ENCODE data around the gene WDR19. TPM values are rescaled to one million over a fixed set of nuclear protein-coding genes. Genes with fewer than 3 reads are reported as not detected.
"Not testable (repeated sequence)": the region's sequence is repeated elsewhere in the genome, so short reads cannot be mapped to it uniquely, and the experiment has no call there.

Gene WDR19
- total RNA-seq, 1 donor from 2014 or later: 54.9 TPM

DNA sequence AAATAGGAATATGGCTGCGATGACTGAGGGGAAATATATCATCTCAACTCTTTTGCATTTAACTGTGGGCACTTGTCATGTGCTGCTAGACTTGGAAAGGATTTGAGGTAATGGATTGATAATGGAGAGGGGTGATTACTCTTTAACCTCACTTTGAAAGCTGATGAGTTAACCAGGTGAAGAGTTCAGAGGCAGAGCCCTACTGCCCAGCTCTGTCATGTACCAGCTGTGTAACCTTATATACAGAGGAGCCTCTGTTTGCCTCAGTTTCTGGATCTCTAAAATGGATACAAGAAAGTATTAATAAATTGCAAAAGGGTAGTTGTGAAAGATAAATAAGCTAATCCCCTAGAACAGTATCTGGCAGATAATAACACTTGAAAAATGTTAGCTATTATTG, 51.5 kb downstream of the WDR19 start:
- DNase-seq: no peak

- no peak for DNase-seq
These were observed 52.7 kb downstream of the WDR19 start for GRCh38 chr4:39235021-39235420.

DNA sequence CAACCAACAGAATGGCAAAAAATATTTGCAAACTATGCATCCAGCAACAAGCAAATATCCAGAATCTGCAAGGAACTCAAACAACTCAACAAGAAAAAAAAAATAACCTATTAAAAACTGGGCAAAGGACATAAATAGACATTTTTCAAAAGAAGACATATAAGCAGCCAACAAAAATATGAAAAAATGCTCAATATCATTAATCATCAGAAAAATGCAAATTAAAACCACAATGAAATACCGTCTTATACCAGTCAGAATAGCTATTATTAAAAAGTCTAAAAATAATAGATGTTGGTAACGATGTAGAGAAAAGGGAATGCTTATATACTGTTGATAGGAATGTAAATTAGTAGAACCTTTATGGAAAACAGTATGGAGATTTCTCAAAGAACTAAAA, 53.4 kb downstream of the WDR19 start:
- no peak for DNase-seq

DNA sequence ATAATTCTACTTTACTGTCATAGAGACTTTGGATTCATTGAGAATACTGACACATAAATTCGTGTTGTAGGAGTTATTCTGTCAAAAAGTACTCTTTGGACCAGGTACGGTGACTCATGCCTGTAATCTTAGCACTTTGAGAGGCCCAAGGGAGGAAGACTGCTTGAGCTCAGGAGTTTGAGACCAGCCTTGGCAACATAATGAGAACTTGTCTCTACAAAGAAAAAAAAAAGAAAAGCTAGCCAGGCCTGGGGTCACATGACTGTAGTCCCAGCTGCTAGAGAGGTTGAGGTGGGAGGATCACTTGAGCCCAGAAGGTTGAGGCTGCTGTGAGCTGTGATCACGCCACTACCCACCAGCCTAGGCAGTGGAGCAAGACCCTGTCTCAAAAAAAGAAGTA, 54.9 kb downstream of the WDR19 start:
- no peak for DNase-seq

DNA sequence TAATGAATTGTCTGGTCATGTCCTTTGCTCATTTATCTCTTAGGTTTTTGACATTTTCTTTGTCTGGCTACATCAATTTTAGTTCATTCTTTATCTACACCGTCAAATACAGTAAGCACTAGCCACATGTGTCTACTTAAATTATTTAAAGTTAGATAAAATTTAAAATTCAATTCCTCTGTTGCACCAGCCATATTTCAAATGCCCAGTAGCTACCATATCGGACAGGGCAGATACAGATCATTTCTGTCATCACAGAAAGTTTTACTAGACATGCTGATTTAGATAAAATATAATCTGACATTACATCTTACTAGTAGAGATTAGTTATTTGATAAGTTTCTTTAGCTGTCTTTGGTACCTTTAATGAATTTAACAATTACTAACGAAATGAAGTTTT, 61.1 kb downstream of the WDR19 start:
- no peak for DNase-seq

- DNase-seq: no peak
These were observed 72.9 kb downstream of the WDR19 start for GRCh38 chr4:39255266-39255665.

DNA sequence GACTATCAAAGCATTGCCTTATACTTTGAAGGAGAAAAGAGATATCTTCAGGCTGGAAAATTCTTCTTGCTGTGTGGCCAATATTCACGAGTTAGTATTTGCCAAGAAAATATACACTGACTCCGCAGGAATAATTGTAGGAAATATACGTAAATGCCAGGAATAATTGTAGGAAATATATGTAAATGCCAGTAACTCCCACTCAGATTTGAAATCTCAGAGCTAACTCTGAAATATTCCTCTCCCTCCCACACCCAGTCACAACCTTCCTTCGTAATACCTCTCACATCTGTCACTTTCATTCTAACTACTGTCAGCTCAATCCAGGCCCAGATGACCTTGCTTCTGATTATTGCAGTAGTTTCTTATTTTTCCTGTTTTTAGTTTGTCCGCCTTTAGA, 73.5 kb downstream of the WDR19 start:
- DNase-seq: no peak

DNA sequence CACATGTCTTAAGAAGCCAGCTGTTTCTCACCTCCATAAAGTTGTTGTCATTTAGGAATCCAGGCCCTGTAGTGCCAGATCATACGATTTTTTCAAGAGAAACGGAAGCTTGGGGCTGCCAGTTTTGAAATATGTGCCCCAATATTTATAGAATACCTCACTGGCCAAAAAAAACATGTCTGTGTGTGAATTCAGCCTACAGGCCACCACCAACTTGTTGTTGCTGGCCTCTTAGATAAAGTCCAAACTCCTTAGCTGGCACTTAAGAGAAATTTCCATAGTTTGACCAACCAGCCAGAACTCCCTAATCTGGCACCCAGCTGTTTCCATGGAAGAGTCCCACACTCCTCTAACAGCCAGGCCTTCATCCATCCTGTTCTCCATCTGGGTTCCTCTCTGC, 74.1 kb downstream of the WDR19 start:
- no peak for DNase-seq

GRCh38 chr4:39259571-39260330, 77.4 kb downstream of the WDR19 start:
- no peak for DNase-seq

GRCh38 chr4:39263895-39264294, 81.6 kb downstream of the WDR19 start:
- DNase-seq: no peak

DNA sequence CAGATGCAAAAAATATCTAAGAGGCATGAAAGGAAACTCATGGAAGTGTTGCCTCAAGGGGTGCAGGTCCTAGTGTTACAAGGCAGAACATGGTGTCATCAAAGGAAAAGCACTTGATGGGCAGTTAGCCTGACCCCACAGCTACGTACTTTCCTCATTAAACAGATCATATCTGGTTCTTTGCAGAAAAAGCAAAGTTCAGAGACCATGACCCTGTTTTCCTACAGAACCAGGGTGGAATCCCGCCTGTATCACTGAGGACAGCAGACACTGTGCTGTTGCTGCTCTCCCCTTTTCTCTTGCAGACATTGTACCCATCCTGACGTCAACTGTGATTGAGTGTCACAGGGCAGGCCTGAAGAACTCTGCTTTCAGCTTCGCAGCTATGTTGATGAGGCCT, 92.2 kb downstream of the WDR19 start:
- no peak for DNase-seq

DNA sequence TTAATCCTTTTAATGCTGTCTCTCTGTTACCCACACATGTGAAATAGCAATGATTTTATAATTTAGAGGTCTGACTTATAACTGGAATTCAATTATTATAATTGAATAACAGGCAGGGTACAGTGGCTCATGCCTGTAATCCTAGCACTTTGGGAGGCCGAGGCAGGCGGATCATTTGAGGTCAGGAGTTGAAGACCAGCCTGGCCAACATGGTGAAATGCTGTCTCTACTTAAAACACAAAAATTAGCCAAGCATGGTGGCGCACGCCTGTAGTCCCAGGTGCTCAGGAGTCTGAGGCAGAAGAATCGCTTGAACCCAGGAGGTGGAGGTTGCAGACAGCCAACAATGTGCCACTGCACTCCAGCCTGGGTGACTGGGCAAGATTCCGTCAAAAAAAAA, 95.3 kb downstream of the WDR19 start:
- DNase-seq: not testable (repeated sequence)

- no peak for DNase-seq
These were observed 96.1 kb downstream of the WDR19 start for GRCh38 chr4:39278476-39278875.

DNA sequence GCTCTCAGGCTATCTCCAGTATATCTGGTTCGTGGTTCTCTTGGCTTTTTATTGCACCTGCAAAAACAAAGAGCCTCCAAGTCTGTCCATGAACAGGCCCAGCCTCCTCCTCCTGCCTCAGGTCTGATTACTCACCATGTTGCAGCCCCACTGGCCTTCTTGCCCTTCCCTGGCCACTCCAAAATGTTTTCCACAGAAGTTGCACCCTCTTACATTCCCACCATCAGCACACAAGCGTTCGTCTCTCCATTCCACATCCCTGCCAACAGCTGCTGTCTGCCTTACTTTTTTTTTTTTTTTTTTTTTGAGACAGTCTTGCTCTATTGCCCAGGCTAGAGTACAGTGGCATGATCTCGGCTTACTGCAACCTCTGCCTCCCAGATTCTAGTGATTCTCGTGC, 97.1 kb downstream of the WDR19 start:
- no peak for DNase-seq

DNA sequence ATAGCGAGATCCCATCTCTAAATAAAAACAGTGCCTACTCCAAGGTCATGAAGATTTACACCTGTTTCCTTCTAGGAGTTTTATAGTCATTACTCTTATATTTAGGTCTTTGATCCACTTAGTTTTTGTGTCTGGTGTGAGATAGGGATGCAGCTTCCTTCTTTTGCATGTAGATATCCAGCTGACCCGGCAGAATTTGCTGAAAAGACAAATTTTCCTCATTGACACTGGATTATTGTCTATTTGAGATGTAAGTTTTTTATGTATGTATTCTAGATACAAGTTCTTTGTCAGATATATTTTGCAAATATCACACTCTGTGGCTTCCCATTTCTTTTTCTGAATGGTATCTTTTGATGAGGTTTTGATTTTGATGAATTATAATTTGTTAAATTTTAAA, 98.4 kb downstream of the WDR19 start:
- DNase-seq: no peak

GRCh38 chr4:39285111-39285795, 102.9 kb downstream of the WDR19 start:
- no peak for DNase-seq

- DNase-seq: no peak
These were observed 103.5 kb downstream of the WDR19 start for GRCh38 chr4:39285853-39286252.

GRCh38 chr4:39286263-39286662, 103.9 kb downstream of the WDR19 start:
- DNase-seq: no peak

DNA sequence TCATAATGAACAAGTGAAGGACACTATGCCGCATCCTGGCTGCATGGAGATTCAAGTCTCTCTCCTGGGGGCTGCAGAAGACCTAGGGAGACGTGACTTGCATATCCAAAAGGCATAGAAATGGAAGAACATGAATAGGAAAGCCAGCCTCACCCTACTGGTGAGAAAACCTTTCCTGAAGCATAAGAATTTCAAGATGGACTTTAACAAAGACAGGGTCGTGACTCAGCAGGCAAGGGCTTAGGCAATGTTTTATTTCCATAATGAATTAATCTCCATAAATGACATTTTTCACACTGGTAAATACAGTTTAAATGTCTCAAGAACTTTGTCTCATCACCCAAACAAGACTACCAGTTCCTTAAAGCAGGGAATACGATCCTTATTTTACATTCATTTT, 104.9 kb downstream of the WDR19 start:
- no peak for DNase-seq

- no peak for DNase-seq
These were observed 109.4 kb downstream of the WDR19 start for GRCh38 chr4:39291686-39292085.

GRCh38 chr4:39292433-39292832, 110.1 kb downstream of the WDR19 start:
- DNase-seq: not testable (repeated sequence)

GRCh38 chr4:39295784-39296183, 113.5 kb downstream of the WDR19 start:
- no peak for DNase-seq

DNA sequence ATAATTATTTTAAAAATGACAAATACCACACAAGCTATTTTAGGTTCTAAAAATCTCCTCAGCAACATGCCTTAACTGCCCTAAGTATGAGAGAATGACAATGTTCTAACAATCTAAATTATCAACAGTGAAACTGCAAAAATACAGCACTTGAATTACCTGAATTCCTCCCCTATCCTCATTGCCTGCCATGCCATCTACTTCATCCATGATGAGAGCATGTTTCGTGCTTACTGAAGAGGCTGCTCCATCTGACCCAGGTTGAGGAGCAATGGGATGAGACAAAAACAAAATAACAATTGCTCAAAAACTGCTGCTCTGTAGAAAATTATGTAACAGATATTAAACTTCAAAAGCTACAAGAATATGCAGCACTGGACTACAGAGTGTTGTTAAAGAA, 120.6 kb downstream of the WDR19 start:
- no peak for DNase-seq

GRCh38 chr4:39303871-39304270, 121.5 kb downstream of the WDR19 start:
- DNase-seq: no peak
